GM19324 (cell line): ENCODE data around the gene FSTL4.
"Not testable (repeated sequence)": the region's sequence is repeated elsewhere in the genome, so short reads cannot be mapped to it uniquely, and the experiment has no call there.

Experiments
- ATAC-seq: cut with Tn5 transposase; IDR thresholded peaks from one replicate; pipeline ENCODE4 v1.9.1; 2021; ENCODE audit warnings: mild to moderate bottlenecking, moderate library complexity; ENCODE audit not compliant: unreplicated experiment, low FRiP score

FSTL4 gene

GRCh38 chr5:133409210-133409674 lies 203.1 kb downstream of the FSTL4 start:
- no peak for ATAC-seq

GRCh38 chr5:133408322-133408721 lies 204.0 kb downstream of the FSTL4 start:
- ATAC-seq: no peak

- ATAC-seq: no peak
These were observed 205.2 kb downstream of the FSTL4 start for GRCh38 chr5:133406977-133407632.

- ATAC-seq: no peak
These were observed 205.9 kb downstream of the FSTL4 start for GRCh38 chr5:133406208-133406976.

- no peak for ATAC-seq
These were observed 206.9 kb downstream of the FSTL4 start for GRCh38 chr5:133405275-133406034.

- no peak for ATAC-seq
These were observed 207.6 kb downstream of the FSTL4 start for GRCh38 chr5:133404724-133405123.

GRCh38 chr5:133403741-133404364 lies 208.5 kb downstream of the FSTL4 start:
- ATAC-seq: no peak

GRCh38 chr5:133402775-133403174 lies 209.6 kb downstream of the FSTL4 start:
- ATAC-seq: no peak

GRCh38 chr5:133401731-133402347 lies 210.5 kb downstream of the FSTL4 start:
- no peak for ATAC-seq

- no peak for ATAC-seq
These were observed 211.4 kb downstream of the FSTL4 start for GRCh38 chr5:133400831-133401351.

- ATAC-seq: no peak
These were observed 212.2 kb downstream of the FSTL4 start for GRCh38 chr5:133400120-133400519.

- ATAC-seq: no peak
These were observed 213.0 kb downstream of the FSTL4 start for GRCh38 chr5:133399247-133399891.

- no peak for ATAC-seq
These were observed 213.7 kb downstream of the FSTL4 start for GRCh38 chr5:133398646-133399101.

GRCh38 chr5:133397990-133398645 lies 214.2 kb downstream of the FSTL4 start:
- no peak for ATAC-seq

GRCh38 chr5:133397348-133397747 lies 215.0 kb downstream of the FSTL4 start:
- no peak for ATAC-seq

- no peak for ATAC-seq
These were observed 215.5 kb downstream of the FSTL4 start for GRCh38 chr5:133396814-133397213.

- no peak for ATAC-seq
These were observed 216.1 kb downstream of the FSTL4 start for GRCh38 chr5:133396187-133396741.

GRCh38 chr5:133395207-133395606 lies 217.1 kb downstream of the FSTL4 start:
- not testable (repeated sequence) for ATAC-seq

GRCh38 chr5:133394477-133394817 lies 217.9 kb downstream of the FSTL4 start:
- ATAC-seq: not testable (repeated sequence)
